OCI-LY3 (cell line): ENCODE results near the gene CABS1.

Experiments used
- H2AFZ ChIP-seq: fragments of 200-600, 300-600 bp; shearing (Covaris generic); 2 replicates; pipeline ENCODE4 v1.6.0; 2014; ENCODE audit warnings: antibody characterized with exemption, low read depth, low read length
- H3K27ac ChIP-seq: fragments of 200-600, 300-600 bp; sonication (generic); 2 replicates; pipeline ENCODE4 v1.5.1; 2014; ENCODE audit warnings: mild to moderate bottlenecking, low read length, moderate library complexity, mixed read lengths
- H3K27me3 ChIP-seq: fragments of 200-600, 300-600 bp; sonication (generic); 2 replicates; pipeline ENCODE4 v1.6.1; 2014; ENCODE audit warnings: low read depth, low read length, mixed read lengths
- H3K36me3 ChIP-seq: fragments of 200-600, 300-600 bp; sonication (generic); replicated peaks from 2 replicates; pipeline ENCODE3; 2014; ENCODE audit warnings: low read depth, low read length, mixed read lengths
- H3K4me1 ChIP-seq: fragments of 300-600, 200-600 bp; sonication (generic); 2 replicates; pipeline ENCODE4 v1.6.1; 2014; ENCODE audit warnings: low read length, mixed read lengths
- H3K4me2 ChIP-seq: fragments of 200-600, 300-600 bp; sonication (generic); 2 replicates; pipeline ENCODE4 v1.6.1; 2014; ENCODE audit warnings: low read length, mixed read lengths
- H3K4me3 ChIP-seq: fragments of 300-600, 200-600 bp; sonication (generic); 2 replicates; pipeline ENCODE4 v1.5.1; 2014; ENCODE audit warnings: antibody characterized with exemption, mild to moderate bottlenecking, low read length, moderate library complexity
- H3K79me2 ChIP-seq: fragments of 300-600, 200-600 bp; shearing (Covaris generic); 2 replicates; pipeline ENCODE4 v1.6.1; 2014; ENCODE audit warnings: mild to moderate bottlenecking, low read length, mixed read lengths
- H3K9ac ChIP-seq: fragments of 300-600, 200-600 bp; shearing (Covaris generic); 2 replicates; pipeline ENCODE4 v1.6.0; 2014; ENCODE audit warnings: mild to moderate bottlenecking, low read length, moderate library complexity
- H3K9me3 ChIP-seq: fragments of 200-600, 300-600 bp; shearing (Covaris generic); 2 replicates; pipeline ENCODE4 v1.6.1; 2014; ENCODE audit warnings: low read length, mixed read lengths; ENCODE audit not compliant: insufficient read depth
- H4K20me1 ChIP-seq: fragments of 200-600, 300-600 bp; sonication (generic); 2 replicates; pipeline ENCODE4 v1.6.1; 2016; ENCODE audit warnings: low read length, mixed read lengths; ENCODE audit not compliant: insufficient read depth
- CTCF ChIP-seq: fragments of 200-600, 300-600 bp; sonication (generic); IDR thresholded peaks from 2 replicates; pipeline ENCODE4 v1.5.1; 2014; ENCODE audit warnings: antibody characterized with exemption, low read length, low read depth
- EZH2phosphoT487 ChIP-seq: fragments of 200-600 bp; shearing (Covaris generic); IDR thresholded peaks from 2 replicates; pipeline ENCODE4 v1.6.1; 2018; ENCODE audit warnings: antibody characterized with exemption, mixed run types, low read depth

The CABS1 gene

GRCh38 chr4:70305601-70306000 is 29.2 kb upstream of the CABS1 start:
- H3K9ac ChIP-seq = no peak overlapping the region
- H3K36me3 ChIP-seq = no peaks in the 10 kb centered on the region
- no peaks in the 10 kb centered on the region for H3K9me3 ChIP-seq
- no peaks in the 10 kb centered on the region for H3K79me2 ChIP-seq
- no peaks in the 10 kb centered on the region for H4K20me1 ChIP-seq
- H3K4me3 ChIP-seq = no peak overlapping the region
- no peak overlapping the region for H3K4me2 ChIP-seq
- no peaks in the 10 kb centered on the region for H3K27me3 ChIP-seq
- no peak overlapping the region for H3K27ac ChIP-seq
- H2AFZ ChIP-seq = no peak overlapping the region
- TF ChIP-seq CTCF (no peak), EZH2phosphoT487 (no peak)
- no peaks in the 10 kb centered on the region for H3K4me1 ChIP-seq

GRCh38 chr4:70306076-70306475 is 28.7 kb upstream of the CABS1 start:
- H2AFZ ChIP-seq = no peak overlapping the region
- H3K27ac ChIP-seq = no peak overlapping the region
- no peaks in the 10 kb centered on the region for H3K27me3 ChIP-seq
- no peaks in the 10 kb centered on the region for H3K4me1 ChIP-seq
- no peak overlapping the region for H3K4me3 ChIP-seq
- no peaks in the 10 kb centered on the region for H3K36me3 ChIP-seq
- no peaks in the 10 kb centered on the region for H3K9me3 ChIP-seq
- H3K9ac ChIP-seq = no peak overlapping the region
- H3K4me2 ChIP-seq = no peak overlapping the region
- no peaks in the 10 kb centered on the region for H4K20me1 ChIP-seq
- H3K79me2 ChIP-seq = no peaks in the 10 kb centered on the region
- no peak for TF ChIP-seq CTCF
- TF ChIP-seq EZH2phosphoT487 = no peak

- Histone ChIP-seq H3K27me3 (no peaks in the 10 kb centered on the region), H3K4me3 (no peak overlapping the region), H4K20me1 (no peaks in the 10 kb centered on the region), H3K79me2 (no peaks in the 10 kb centered on the region), H3K36me3 (no peaks in the 10 kb centered on the region), H3K9me3 (no peaks in the 10 kb centered on the region), H3K9ac (no peak overlapping the region), H3K27ac (no peak overlapping the region), H2AFZ (no peak overlapping the region), H3K4me2 (no peak overlapping the region), H3K4me1 (no peaks in the 10 kb centered on the region)
- TF ChIP-seq EZH2phosphoT487 = no peak
- no peak for TF ChIP-seq CTCF
Observed at GRCh38 chr4:70313736-70314135, 21.0 kb upstream of the CABS1 start.

- no peak overlapping the region for H2AFZ ChIP-seq
- H3K27ac ChIP-seq = no peak overlapping the region
- H3K4me2 ChIP-seq = no peak overlapping the region
- TF ChIP-seq EZH2phosphoT487 = no peak
- TF ChIP-seq CTCF = peak; percentile 77
- no peaks in the 10 kb centered on the region for H3K9me3 ChIP-seq
- no peak overlapping the region for H3K4me3 ChIP-seq
- no peaks in the 10 kb centered on the region for H3K4me1 ChIP-seq
- no peaks in the 10 kb centered on the region for H4K20me1 ChIP-seq
- H3K36me3 ChIP-seq = no peaks in the 10 kb centered on the region
- no peaks in the 10 kb centered on the region for H3K27me3 ChIP-seq
- H3K79me2 ChIP-seq = no peaks in the 10 kb centered on the region
- H3K9ac ChIP-seq = no peak overlapping the region
Observed at GRCh38 chr4:70315928-70316327, 18.9 kb upstream of the CABS1 start.
